ENCODE measurements around the gene FUT8.

The FUT8 gene

GRCh38 chr14:65517635-65518542, 105.4 kb downstream of the FUT8 start:
- Mint-ChIP-seq H3K4me1 (peaks cover 46% of the 10 kb centered on the region), H3K4me3 (no peak overlapping the region), H3K27me3 (no peaks in the 10 kb centered on the region), H3K27ac (peak overlapping the region; percentile 65), H3K9me3 (no peaks in the 10 kb centered on the region), H3K36me3 (peaks cover 11% of the 10 kb centered on the region)
- no peak for ATAC-seq

GRCh38 chr14:65528069-65528468, 115.5 kb downstream of the FUT8 start:
- Mint-ChIP-seq H3K27ac (no peak overlapping the region), H3K27me3 (no peaks in the 10 kb centered on the region), H3K4me1 (peaks cover 39% of the 10 kb centered on the region), H3K4me3 (no peak overlapping the region), H3K36me3 (peaks cover 30% of the 10 kb centered on the region), H3K9me3 (peaks cover 6% of the 10 kb centered on the region)
- ATAC-seq: no peak

GRCh38 chr14:65531148-65531547, 118.6 kb downstream of the FUT8 start:
- Mint-ChIP-seq H3K27me3 (no peaks in the 10 kb centered on the region), H3K4me3 (no peak overlapping the region), H3K27ac (no peak overlapping the region), H3K36me3 (peaks cover 23% of the 10 kb centered on the region), H3K9me3 (peaks cover 5% of the 10 kb centered on the region), H3K4me1 (peaks cover 15% of the 10 kb centered on the region)
- ATAC-seq: peak; percentile 51

GRCh38 chr14:65533736-65534404, 121.3 kb downstream of the FUT8 start:
- no peaks in the 10 kb centered on the region for H3K27me3 Mint-ChIP-seq
- H3K9me3 Mint-ChIP-seq: no peaks in the 10 kb centered on the region
- no peak overlapping the region for H3K27ac Mint-ChIP-seq
- H3K4me3 Mint-ChIP-seq: no peak overlapping the region
- no peak for ATAC-seq
- H3K4me1 Mint-ChIP-seq: no peaks in the 10 kb centered on the region
- H3K36me3 Mint-ChIP-seq: peaks cover 10% of the 10 kb centered on the region

- ATAC-seq: no peak
- Mint-ChIP-seq H3K36me3 (no peaks in the 10 kb centered on the region), H3K27ac (no peak overlapping the region), H3K9me3 (no peaks in the 10 kb centered on the region), H3K4me1 (no peaks in the 10 kb centered on the region), H3K4me3 (no peak overlapping the region), H3K27me3 (no peaks in the 10 kb centered on the region)
Measured at GRCh38 chr14:65536781-65537423, 124.4 kb downstream of the FUT8 start.

GRCh38 chr14:65548878-65549277, 136.3 kb downstream of the FUT8 start:
- no peak overlapping the region for H3K4me3 Mint-ChIP-seq
- no peak overlapping the region for H3K27ac Mint-ChIP-seq
- no peaks in the 10 kb centered on the region for H3K27me3 Mint-ChIP-seq
- no peak for ATAC-seq
- H3K36me3 Mint-ChIP-seq: no peaks in the 10 kb centered on the region
- no peaks in the 10 kb centered on the region for H3K9me3 Mint-ChIP-seq
- peaks cover 34% of the 10 kb centered on the region for H3K4me1 Mint-ChIP-seq

GRCh38 chr14:65549429-65549828, 136.9 kb downstream of the FUT8 start:
- Mint-ChIP-seq H3K27me3 (no peaks in the 10 kb centered on the region), H3K4me1 (peaks cover 29% of the 10 kb centered on the region), H3K9me3 (no peaks in the 10 kb centered on the region), H3K27ac (no peak overlapping the region), H3K36me3 (no peaks in the 10 kb centered on the region), H3K4me3 (no peak overlapping the region)
- ATAC-seq: no peak

- H3K27me3 Mint-ChIP-seq: no peaks in the 10 kb centered on the region
- no peaks in the 10 kb centered on the region for H3K36me3 Mint-ChIP-seq
- no peaks in the 10 kb centered on the region for H3K9me3 Mint-ChIP-seq
- peaks cover 22% of the 10 kb centered on the region for H3K4me1 Mint-ChIP-seq
- ATAC-seq: no peak
- H3K4me3 Mint-ChIP-seq: no peak overlapping the region
- no peak overlapping the region for H3K27ac Mint-ChIP-seq
Measured at GRCh38 chr14:65550779-65551643, 138.5 kb downstream of the FUT8 start.

GRCh38 chr14:65552724-65553123, 140.2 kb downstream of the FUT8 start:
- no peaks in the 10 kb centered on the region for H3K9me3 Mint-ChIP-seq
- H3K36me3 Mint-ChIP-seq: no peaks in the 10 kb centered on the region
- no peak for ATAC-seq
- H3K4me1 Mint-ChIP-seq: peaks cover 21% of the 10 kb centered on the region
- H3K4me3 Mint-ChIP-seq: no peak overlapping the region
- H3K27ac Mint-ChIP-seq: no peak overlapping the region
- no peaks in the 10 kb centered on the region for H3K27me3 Mint-ChIP-seq

GRCh38 chr14:65554837-65555236, 142.3 kb downstream of the FUT8 start:
- Mint-ChIP-seq H3K9me3 (no peaks in the 10 kb centered on the region), H3K4me1 (peaks cover 18% of the 10 kb centered on the region), H3K27me3 (no peaks in the 10 kb centered on the region), H3K36me3 (no peaks in the 10 kb centered on the region), H3K27ac (no peak overlapping the region), H3K4me3 (no peak overlapping the region)
- ATAC-seq: no peak

- H3K9me3 Mint-ChIP-seq: no peaks in the 10 kb centered on the region
- ATAC-seq: no peak
- H3K4me1 Mint-ChIP-seq: peaks cover 19% of the 10 kb centered on the region
- no peaks in the 10 kb centered on the region for H3K36me3 Mint-ChIP-seq
- H3K27me3 Mint-ChIP-seq: no peaks in the 10 kb centered on the region
- H3K27ac Mint-ChIP-seq: no peak overlapping the region
- H3K4me3 Mint-ChIP-seq: no peak overlapping the region
Measured at GRCh38 chr14:65555358-65555757, 142.8 kb downstream of the FUT8 start.

GRCh38 chr14:65558363-65558762, 145.8 kb downstream of the FUT8 start:
- no peaks in the 10 kb centered on the region for H3K27me3 Mint-ChIP-seq
- peaks cover 12% of the 10 kb centered on the region for H3K36me3 Mint-ChIP-seq
- H3K4me3 Mint-ChIP-seq: no peak overlapping the region
- H3K27ac Mint-ChIP-seq: no peak overlapping the region
- no peaks in the 10 kb centered on the region for H3K9me3 Mint-ChIP-seq
- ATAC-seq: no peak
- peaks cover 15% of the 10 kb centered on the region for H3K4me1 Mint-ChIP-seq

GRCh38 chr14:65560340-65561027, 148.0 kb downstream of the FUT8 start:
- peaks cover 26% of the 10 kb centered on the region for H3K36me3 Mint-ChIP-seq
- peaks cover 27% of the 10 kb centered on the region for H3K4me1 Mint-ChIP-seq
- ATAC-seq: no peak
- H3K4me3 Mint-ChIP-seq: no peak overlapping the region
- peaks cover 6% of the 10 kb centered on the region for H3K9me3 Mint-ChIP-seq
- no peaks in the 10 kb centered on the region for H3K27me3 Mint-ChIP-seq
- no peak overlapping the region for H3K27ac Mint-ChIP-seq

- H3K4me1 Mint-ChIP-seq: peaks cover 50% of the 10 kb centered on the region
- H3K4me3 Mint-ChIP-seq: no peak overlapping the region
- H3K9me3 Mint-ChIP-seq: peaks cover 6% of the 10 kb centered on the region
- ATAC-seq: no peak
- H3K36me3 Mint-ChIP-seq: peaks cover 33% of the 10 kb centered on the region
- no peaks in the 10 kb centered on the region for H3K27me3 Mint-ChIP-seq
- no peak overlapping the region for H3K27ac Mint-ChIP-seq
Measured at GRCh38 chr14:65564370-65564769, 151.8 kb downstream of the FUT8 start.
